Prostate gland (tissue), 2 donors: ENCODE data around the gene ATRN. TPM values are rescaled to one million over a fixed set of nuclear protein-coding genes. Genes with fewer than 3 reads are reported as not detected.

Experiments used
- DNase-seq: peaks from one replicate; pipeline ENCODE4 v3.0.0-alpha.2; 2019; ENCODE audit warnings: low spot score
- H3K27ac ChIP-seq, 2 donors: fragments of 200-600 bp; sonication (generic); 2 replicates each; pipeline ENCODE4 v1.5.1; 2017 to 2019
- H3K27me3 ChIP-seq: fragments of 200-600 bp; sonication (generic); replicated peaks from 2 replicates; pipeline ENCODE4 v1.5.1; 2019; ENCODE audit not compliant: insufficient read depth
- H3K36me3 ChIP-seq, 2 donors: fragments of 200-600 bp; sonication (generic); 1 replicate in 1 of 2; 2 replicates in 1 of 2; pipeline versions ENCODE4 v1.5.1 to v1.8.1; 2017 to 2019
- H3K4me1 ChIP-seq: fragments of 200-600 bp; sonication (generic); replicated peaks from 2 replicates; pipeline ENCODE4 v1.5.1; 2019
- H3K4me3 ChIP-seq, 2 donors: fragments of 200-600 bp; sonication (generic); 2 replicates each; pipeline ENCODE4 v1.5.1; 2017 to 2019
- H3K9me3 ChIP-seq: fragments of 200-600 bp; sonication (generic); 2 replicates; pipeline ENCODE4 v1.5.1; 2017
- POLR2A ChIP-seq: fragments of 450-650 bp; IDR thresholded peaks from one replicate; pipeline ENCODE4 v1.6.1; 2016; ENCODE audit warnings: antibody characterized with exemption, mild to moderate bottlenecking
- POLR2AphosphoS5 ChIP-seq: sonication (generic); formaldehyde crosslinking; IDR thresholded peaks from one replicate; pipeline ENCODE4 v1.6.1; 2017; ENCODE audit warnings: antibody characterized with exemption
- WGBS: methylation state at CpG from one replicate; pipeline ENCODE4 v1.1.5; 2018; 5-methylcytosine and 5-hydroxymethylcytosine counted together
- intact Hi-C: fragments of 100-400 bp; cut with DNase I; formaldehyde crosslinking; loops from one replicate; pipeline ENCODE4 v1.14.2; 2022
- total RNA-seq, 2 donors: library from RNA; depleted of rRNA; stranded (reverse); fragments of >200 nt; gene quantifications; one replicate each; pipeline ENCODE4 v1.1.0, GENCODE V29; 2016
- TF ChIP-seq, protein P1 (sequence below), 4 experiments: fragments of 200-600 bp in 2 of 4; fragments of 450-650 bp in 2 of 4; sonication (generic) in 2 of 4; IDR thresholded peaks; 1 replicate in 3 of 4; 2 replicates in 1 of 4; pipeline ENCODE4 v1.5.1; 2016 to 2019; ENCODE audit warnings: antibody characterized with exemption in 4 of 4, mild to moderate bottlenecking in 2 of 4, moderate library complexity in 2 of 4

The ATRN gene
- total RNA-seq, 2 donors from 2014 or later: 34.6 to 38.1 TPM

DNA sequence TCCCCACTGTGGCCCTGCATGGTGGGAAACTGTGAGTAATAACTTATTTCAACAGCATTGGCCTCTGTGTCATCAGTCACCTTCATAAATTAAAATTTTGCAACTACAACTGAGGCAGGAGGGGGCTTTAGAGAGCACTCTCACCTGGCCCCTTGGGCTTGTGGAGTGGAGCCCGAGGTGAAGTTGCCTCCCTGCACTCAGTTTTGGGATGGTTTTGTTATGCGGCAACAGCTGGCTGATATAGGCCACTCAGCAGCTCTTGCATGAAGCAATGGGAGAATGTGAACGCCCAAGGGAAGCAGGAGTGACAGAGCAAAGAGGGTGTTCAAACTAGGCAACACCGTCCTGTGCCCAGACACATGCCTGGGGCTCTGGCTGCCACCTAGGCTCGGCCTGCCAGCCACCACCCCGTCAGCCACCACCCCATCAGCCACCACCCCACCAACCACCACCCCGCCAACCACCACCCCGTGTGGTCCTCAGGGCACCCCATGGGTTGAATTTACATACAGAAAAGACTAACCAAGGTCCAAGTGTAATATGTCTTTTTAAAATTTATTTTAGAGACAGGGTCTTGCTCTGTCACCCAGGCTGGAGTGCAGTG is 196.7 kb downstream of the ATRN start:
- intact Hi-C loops: no loop called here
- no peaks in the 10 kb centered on the region for H3K36me3 ChIP-seq
- no peak overlapping the region for H3K4me3 ChIP-seq
- H3K4me1 ChIP-seq: no peaks in the 10 kb centered on the region
- peaks cover 13% of the 10 kb centered on the region for H3K27me3 ChIP-seq
- no peaks in the 10 kb centered on the region for H3K9me3 ChIP-seq
- DNase-seq: no peak
- TF ChIP-seq, protein P1, sequence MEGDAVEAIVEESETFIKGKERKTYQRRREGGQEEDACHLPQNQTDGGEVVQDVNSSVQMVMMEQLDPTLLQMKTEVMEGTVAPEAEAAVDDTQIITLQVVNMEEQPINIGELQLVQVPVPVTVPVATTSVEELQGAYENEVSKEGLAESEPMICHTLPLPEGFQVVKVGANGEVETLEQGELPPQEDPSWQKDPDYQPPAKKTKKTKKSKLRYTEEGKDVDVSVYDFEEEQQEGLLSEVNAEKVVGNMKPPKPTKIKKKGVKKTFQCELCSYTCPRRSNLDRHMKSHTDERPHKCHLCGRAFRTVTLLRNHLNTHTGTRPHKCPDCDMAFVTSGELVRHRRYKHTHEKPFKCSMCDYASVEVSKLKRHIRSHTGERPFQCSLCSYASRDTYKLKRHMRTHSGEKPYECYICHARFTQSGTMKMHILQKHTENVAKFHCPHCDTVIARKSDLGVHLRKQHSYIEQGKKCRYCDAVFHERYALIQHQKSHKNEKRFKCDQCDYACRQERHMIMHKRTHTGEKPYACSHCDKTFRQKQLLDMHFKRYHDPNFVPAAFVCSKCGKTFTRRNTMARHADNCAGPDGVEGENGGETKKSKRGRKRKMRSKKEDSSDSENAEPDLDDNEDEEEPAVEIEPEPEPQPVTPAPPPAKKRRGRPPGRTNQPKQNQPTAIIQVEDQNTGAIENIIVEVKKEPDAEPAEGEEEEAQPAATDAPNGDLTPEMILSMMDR (IDR thresholded peaks at IDR 0.05): no peak
- no peak for TF ChIP-seq POLR2AphosphoS5
- WGBS: 93% methylated on average over 8 of the region's 8 CpGs
- no peak overlapping the region for H3K27ac ChIP-seq

- TF ChIP-seq, protein P1 (IDR thresholded peaks at IDR 0.05): no peak
- no peak for TF ChIP-seq POLR2AphosphoS5
- no peak for TF ChIP-seq POLR2A
- DNase-seq: no peak
- WGBS: 89% methylated on average over 13 of the region's 13 CpGs
- intact Hi-C loops: loop anchor here (10.0 kb wide), 1 partner anchor 175 kb away; the partner anchor contains the start of gene MAVS
- Histone ChIP-seq H3K4me3 (no peak overlapping the region), H3K9me3 (no peaks in the 10 kb centered on the region), H3K36me3 (no peaks in the 10 kb centered on the region), H3K4me1 (no peaks in the 10 kb centered on the region), H3K27me3 (peaks cover 25% of the 10 kb centered on the region), H3K27ac (no peak overlapping the region)
Measured at GRCh38 chr20:3669710-3670367, 199.0 kb downstream of the ATRN start.

DNA sequence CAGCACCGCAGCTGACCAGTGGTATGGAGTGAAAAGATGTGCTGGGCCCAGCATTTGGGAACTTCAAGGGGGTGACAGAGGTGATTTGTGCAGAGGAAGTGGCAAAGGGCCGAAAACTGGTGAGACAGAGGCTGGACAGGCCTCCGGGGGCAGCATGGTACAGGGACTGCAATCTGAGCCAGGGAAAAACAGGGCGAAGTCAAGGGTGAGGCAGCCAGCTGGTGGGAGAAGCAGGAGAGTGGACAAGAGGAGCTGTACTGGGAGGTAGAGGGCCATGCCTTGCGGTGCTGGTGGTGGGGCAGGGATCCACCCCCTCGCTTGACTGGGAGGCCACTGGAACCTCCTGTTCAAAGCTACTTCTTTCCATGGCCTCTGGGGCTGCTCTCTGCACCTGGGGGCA is 199.7 kb downstream of the ATRN start:
- Histone ChIP-seq H3K9me3 (no peaks in the 10 kb centered on the region), H3K4me3 (no peak overlapping the region), H3K27me3 (peaks cover 25% of the 10 kb centered on the region), H3K4me1 (no peaks in the 10 kb centered on the region), H3K36me3 (no peaks in the 10 kb centered on the region), H3K27ac (no peak overlapping the region)
- TF ChIP-seq POLR2AphosphoS5: no peak
- TF ChIP-seq, protein P1 (IDR thresholded peaks at IDR 0.05): no peak
- TF ChIP-seq POLR2A: no peak
- intact Hi-C loops: loop anchor here (10.0 kb wide), 1 partner anchor 174 kb away; the partner anchor contains the start of gene MAVS
- no peak for DNase-seq
- 53% methylated on average over 6 of the region's 6 CpGs for WGBS

DNA sequence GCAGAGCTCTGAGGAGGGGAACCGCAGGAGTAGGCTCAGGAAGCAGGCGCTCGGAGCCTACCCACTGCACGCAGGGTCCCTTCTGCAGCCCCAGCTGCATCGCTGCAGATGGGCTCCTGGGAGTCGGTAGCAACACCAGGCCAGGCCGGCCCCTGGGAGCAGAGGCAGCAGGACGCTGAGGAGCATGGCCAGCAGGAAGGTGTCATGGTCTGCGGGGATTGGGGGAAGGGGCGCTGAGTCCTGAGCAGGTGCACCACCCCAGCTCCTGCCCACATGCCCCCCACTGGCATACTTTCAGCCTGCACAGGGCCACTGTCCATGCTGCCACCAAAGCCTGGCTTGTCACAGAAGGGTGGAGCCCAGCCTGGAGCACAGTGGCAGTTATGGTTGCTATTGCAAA is 200.1 kb downstream of the ATRN start:
- Histone ChIP-seq H3K36me3 (no peaks in the 10 kb centered on the region), H3K4me3 (no peak overlapping the region), H3K27me3 (peaks cover 25% of the 10 kb centered on the region), H3K27ac (no peak overlapping the region), H3K9me3 (no peaks in the 10 kb centered on the region), H3K4me1 (no peaks in the 10 kb centered on the region)
- intact Hi-C loops: loop anchor here (10.0 kb wide), 1 partner anchor 174 kb away; the partner anchor contains the start of gene MAVS
- WGBS: 83% methylated on average over 10 of the region's 10 CpGs
- TF ChIP-seq POLR2A: no peak
- TF ChIP-seq, protein P1 (IDR thresholded peaks at IDR 0.05): no peak
- no peak for TF ChIP-seq POLR2AphosphoS5
- DNase-seq: no peak
